ENCODE results near the gene CLSTN2.

The CLSTN2 gene

DNA sequence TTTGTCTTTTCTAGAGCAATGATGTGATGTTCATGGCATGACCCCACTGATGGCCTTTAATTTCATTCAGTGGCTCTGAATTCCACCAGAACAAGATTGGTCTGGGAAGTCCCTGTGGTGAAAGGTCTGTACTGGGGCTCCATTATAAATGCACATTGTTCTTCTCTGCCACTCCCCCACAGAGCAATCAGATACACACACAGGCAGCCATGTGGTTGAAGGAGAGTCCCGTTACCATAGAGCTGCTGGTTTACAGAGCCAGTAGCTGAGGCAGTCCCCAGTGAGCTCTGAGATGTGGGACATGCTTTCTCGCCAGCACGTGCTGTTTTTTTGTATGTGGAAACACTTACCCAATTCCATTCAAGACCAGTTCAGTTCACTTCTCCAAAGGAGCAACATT lies 570.2 kb downstream of the CLSTN2 start:
- DNase-seq (ENCODE audit: low spot score), result peak; percentile 5

DNA sequence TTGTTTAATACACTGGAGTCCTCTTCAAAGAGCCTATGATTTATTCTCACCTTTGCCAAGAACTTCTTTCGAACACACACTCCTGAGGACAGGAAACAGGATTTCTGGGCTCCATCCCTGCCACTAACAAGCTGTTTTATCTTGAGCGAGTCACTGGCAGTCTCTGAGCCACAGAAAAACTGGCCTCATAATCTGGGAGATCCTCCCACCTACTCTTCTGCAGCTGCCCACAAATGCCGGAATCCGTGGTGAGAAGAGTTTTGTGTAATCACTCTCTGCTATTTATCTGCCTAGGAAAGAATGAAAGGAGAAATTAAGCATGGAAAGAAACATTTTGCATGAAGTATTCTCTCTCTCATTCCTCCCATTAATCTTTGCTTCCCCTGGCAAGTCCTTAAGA lies 570.9 kb downstream of the CLSTN2 start:
- no peak for DNase-seq (ENCODE audit: low spot score)

DNA sequence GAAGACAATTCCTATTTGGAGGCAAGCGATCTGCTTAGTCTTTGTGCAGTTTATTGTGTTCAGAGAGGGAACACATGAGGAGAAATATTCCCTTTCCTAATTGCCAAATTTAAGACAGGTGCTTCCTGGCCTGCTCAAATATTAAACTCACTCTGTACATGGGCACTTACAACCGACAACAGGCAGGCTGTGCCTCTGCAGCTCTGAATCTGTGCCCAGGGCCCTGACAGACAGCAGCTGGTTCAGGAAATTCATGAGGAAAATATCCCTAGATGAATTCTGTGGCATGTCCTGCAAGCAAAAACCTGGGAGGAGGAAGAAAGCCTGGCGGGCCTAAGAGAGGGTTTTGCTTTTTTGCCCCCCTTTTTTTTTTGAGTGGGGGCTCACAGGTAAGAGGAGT lies 573.6 kb downstream of the CLSTN2 start:
- no peak for DNase-seq (ENCODE audit: low spot score)

DNA sequence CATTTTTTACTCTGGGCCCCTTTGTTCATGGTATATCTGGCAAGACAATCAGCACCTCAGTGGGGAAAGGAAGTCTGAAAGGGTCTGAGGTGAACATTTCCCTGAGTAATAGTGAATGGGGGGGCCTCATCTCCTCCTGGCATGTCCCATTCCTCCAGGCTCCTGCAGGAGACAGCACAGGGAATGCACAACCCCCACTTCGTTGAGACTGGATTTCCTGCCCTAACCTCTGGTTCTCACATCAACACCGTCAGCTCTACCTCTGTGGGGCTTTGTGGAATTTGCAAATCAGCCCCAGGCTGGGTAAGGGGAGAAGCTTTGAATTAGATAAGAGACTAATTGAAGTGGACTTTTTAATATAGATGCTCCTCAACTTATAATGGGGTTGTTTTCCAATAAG lies 574.5 kb downstream of the CLSTN2 start:
- no peak for DNase-seq (ENCODE audit: low spot score)

DNA sequence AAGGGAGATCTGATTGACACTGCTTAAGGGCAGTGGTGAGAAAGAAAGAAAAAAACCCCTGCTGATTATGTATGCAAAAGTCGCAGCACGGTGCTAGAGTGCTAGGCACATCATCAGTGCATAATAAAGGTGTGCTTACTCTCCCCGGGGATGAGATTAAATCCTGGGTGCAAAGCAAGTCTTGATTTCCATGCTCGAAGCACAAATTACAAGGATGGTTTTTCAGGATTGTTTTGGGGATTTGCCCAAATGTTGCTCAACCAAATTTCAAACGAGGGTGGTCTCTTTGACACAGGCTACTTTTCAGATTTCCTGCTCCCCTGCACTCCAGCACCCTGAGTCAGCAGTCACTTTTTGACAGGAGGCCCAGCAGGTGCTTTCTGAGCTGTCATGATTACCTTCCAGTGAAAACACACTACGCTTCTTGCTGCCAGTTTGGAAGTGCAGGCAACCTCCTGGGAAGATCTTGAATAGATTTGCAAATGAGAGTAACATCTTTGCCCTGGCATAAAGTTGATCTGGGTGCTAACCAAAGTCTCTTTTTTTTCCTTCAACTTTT lies 575.4 kb downstream of the CLSTN2 start:
- DNase-seq (ENCODE audit: low spot score), result no peak

DNA sequence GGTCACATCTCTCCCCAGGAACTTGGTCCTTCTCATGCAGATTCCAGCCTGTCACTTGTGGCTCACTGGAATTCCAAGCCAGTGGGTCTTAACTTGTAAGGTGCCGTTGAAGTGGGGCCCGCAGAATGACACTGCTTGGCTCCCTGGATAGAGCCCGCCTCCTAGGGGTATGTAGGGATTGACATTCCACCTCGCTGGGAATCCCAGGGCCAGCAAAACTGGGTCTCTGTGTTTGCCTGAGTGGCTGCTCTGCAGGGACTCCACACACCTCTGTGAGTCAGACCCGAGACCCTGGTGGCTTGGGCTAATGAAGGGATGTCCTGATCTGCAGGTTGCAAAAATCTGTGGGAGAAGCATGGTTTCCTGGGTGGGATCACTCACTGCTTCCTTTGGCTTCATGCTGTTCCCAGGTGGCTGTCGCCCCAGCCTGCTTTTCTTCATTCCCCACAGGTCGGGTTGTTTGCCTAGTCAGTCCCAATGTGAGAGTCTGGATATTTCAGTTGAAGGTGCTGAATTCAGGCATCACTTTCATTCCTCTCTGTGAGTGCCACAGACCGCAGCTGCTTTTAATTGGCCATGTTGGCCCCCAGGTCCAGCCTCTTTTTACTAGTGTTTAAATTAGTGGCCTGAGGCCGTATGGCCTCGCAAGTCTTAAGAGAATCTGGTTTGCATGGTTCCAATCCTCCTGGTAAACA lies 586.9 kb downstream of the CLSTN2 start:
- no peak for DNase-seq (ENCODE audit: low spot score)

DNA sequence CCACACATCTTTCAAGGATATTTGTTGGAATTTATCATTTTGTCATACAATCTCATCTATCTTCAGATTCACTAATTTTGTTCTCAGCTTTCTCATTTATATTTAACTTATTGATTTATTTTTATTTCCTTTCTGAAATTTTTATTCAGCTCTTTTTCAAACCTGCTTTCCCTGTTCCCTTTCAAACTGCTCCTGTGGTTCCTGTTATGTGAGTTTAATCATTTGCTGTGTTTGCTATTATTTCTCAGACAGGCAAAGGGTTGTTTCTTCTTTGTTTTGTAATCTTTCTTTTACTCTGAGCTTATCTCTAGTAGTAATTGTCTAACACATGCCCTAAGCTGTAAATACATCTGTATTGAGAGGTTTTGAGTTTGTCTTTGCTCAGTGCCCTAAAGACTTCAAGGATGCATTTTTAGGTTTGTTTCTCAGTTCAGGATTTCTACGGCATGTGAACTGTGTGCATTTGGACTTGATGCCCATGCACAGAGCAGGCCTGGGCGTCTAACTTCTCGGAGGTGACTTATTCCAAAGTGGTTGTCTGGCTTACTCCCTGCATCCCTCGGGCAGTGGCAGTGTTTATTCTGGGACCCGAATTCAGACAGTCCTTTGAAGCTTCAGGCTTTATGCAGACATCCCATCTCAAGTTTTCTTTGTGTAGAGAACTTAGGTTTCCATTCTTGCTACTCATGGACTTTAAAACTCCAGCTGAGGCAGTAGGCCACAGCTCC lies 587.8 kb downstream of the CLSTN2 start:
- no peak for DNase-seq (ENCODE audit: low spot score)

DNA sequence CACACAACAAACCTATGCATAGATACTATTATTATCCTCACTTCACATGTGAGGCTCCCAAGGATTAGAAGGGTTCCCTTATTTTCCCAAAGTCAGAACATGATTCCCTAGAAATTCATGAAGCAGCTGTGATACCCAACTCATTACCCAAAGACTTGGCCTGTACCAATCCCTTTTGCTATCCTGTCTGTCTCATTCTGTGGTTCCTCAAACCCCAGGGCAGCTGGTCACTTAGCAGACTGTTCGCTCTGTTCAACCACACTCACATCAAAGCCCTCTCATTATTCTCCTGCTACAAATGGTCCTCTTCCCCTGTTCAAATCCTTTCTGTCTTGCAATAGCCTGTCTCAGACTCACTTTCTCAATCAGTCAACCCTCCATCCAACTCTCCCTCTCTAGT lies 588.6 kb downstream of the CLSTN2 start:
- DNase-seq (ENCODE audit: low spot score), result no peak

DNA sequence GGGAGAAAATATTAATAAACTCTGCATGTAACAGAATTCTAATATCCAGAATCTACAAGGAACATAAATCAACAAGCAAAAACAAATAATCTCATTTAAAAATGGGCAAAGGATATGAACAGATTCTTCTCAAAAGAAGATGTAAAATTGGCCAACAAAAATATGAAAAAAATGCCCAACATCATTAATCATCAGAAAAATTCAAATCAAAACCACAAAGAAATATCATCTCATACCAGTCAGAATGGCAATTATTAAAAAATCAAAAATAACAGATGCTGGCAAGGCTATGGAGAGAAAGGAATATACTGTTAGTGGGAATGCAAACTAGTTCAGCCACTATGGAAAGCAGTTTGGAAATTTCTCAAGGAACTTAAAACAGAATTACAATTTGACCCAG lies 592.2 kb downstream of the CLSTN2 start:
- no peak for DNase-seq (ENCODE audit: low spot score)

DNA sequence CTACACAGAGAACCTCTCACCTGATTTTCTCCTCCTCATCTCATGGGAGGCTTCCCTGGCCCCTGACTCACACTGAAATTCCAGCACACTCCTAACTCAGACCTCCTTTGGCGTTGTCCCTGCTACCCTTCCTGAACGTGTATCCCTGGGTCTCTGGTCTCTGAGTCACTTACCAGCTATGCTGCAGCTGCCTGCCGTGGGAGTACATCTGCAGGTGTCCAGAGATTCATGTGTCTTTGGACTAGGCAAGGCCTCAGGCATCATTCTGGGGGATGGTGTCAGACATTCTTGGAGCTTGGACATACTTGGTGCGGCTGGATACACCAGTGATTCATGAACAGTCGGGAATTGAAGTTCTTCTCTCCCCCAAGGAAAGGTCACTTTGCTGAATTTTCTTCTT lies 594.1 kb downstream of the CLSTN2 start:
- DNase-seq (ENCODE audit: low spot score), result no peak

DNA sequence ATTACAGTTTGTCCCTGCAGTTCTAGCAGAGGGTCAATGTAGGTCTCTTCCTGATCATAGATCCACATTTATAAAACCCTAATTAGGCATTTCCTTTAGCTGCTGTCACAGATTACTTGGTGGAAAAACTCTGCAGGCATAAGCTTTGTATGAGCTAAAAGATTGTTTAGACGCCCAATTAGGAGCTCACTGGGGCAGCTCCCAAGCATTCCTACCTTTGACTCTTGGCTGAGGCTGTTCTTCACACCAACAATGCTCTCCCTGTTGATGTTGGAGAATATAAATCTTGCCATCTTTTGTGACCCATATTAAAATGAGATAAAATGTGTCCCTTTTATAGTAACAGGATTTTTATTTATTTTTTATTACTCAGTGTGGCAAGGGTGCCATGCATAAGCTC lies 594.6 kb downstream of the CLSTN2 start:
- no peak for DNase-seq (ENCODE audit: low spot score)

DNA sequence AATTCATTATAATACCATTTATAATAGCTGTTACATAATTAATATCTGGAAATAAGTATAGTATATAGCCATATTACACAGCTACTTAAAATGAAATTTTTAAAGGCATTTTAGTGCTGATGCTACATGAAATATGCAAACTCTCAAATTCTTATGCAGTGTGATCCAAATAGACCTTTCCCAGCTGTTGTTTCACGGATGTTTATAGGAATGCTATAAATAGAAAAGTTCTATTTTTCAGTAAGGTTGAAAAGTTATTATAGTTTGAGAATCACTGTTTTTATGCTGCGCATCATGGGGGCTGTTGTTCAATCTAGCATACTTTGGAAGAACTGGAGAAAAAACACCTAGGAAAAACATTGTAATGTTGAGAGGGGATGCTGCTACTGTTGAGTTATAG lies 595.1 kb downstream of the CLSTN2 start:
- DNase-seq (ENCODE audit: low spot score), result no peak

DNA sequence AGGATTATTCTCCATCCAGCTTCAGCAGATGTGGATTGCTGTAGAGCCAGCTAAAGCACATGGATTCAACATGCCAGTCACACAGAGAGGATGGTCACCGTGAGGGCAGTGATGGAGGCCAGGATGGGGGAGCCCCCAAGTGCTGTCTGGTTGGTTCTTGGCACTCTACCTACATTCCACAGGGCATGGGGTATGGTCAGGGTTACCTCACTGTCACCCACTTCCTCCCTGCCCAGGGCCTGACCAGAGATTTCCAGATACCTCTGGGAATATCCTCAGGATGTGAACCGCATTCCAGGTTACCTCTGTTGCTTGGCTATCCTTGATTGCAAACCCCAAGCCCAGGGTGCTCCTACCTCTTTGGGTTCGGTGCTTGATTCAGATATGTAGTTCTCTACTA lies 595.6 kb downstream of the CLSTN2 start:
- DNase-seq (ENCODE audit: low spot score), result no peak

DNA sequence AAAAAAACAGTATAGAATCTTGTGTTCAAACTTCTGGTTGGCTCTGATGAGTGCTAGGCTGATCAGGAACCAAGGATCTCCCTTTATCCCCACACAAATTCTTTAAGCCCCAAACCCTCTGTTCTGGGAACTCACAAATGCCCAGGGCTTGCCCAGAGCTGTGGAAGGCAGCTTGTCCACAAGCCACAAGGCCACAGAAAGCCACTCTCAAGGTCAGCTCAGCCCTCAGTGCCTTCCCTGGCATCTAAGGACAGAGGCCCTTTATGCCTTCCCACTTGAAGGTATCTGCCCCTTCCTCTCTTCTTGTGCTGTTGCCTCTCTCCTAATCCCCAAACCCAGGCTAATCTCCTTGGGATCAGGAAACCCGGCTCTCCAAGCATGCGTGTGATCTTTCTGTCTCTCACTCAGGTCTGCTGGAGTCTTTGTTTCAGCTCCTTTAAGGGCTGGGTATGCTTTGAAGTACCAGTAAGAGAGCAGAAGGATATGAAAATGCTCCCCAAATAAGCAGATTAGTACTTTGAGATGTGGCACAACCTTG lies 597.9 kb downstream of the CLSTN2 start:
- no peak for DNase-seq (ENCODE audit: low spot score)

DNA sequence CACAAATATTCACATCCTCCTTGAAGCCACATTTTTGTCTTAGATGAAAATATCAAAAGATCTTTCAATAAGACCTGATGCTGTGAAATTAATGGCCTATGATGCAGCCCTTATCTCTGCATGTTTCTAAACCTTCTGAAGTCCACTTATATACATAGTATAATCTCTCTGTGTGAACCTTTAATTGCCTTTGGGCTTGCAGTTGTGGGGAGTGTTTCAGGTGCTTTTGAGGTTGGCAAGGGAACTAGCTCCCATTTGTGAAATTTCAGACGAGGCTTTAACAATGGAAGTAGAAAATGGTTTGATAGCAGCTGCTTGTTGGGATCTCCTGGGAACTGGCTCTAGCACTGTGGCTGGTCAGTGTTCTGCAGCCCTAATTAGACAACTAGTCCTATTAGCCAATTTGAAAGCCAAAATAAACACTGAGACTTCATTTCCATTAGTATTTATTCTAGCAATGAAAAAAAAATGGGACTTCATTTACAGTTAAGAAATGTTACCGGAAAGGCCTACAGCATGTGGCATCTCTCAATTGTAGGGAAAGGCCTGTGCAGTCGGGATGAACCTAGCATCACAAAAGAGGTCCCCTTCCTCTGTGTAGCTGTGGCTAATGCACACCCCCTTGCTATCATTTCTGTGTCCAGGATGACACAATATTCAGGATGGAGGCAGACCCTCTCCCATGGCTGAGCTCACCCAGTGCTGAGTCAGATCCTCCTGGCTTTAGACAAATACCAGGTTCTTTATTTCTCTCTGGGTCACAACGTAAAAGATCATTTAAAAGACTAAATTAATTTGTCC lies 602.1 kb downstream of the CLSTN2 start:
- DNase-seq (ENCODE audit: low spot score), result no peak

DNA sequence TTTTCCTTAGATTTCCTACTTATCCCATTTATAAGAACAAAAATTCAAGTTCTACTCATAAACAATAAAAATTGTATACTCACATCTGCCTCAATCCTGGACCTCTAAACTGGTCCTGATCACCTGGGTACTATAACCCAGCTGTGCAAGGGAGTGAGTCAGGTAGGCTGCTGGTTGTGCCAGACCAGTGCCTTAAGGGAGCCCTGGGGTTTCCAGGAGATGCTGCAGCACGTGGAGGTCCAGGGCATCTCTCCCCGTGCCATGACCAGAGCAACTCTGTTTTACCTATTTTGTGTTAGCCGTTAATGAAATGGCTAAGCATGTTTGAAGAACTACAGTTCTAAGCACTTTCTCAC lies 602.7 kb downstream of the CLSTN2 start:
- DNase-seq (ENCODE audit: low spot score), result no peak

DNA sequence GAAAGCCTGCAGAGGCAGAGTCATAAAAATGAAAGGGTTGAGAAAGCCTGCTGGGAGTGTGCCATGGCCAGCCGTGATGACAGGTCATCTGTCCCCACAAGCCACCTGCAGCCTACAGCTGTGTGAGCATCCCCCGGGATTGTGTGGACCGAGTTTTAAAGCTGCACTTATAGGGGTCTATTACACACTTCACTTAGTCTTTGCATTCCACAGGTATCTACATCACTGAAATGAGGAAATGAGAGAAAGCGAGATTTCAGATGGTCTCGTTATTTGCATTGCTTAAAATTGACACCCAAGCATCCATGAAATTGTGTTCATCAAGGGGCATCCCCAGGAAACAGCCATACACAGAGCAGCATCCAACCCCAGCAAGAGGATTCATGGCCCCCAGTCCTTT lies 605.3 kb downstream of the CLSTN2 start:
- no peak for DNase-seq (ENCODE audit: low spot score)

DNA sequence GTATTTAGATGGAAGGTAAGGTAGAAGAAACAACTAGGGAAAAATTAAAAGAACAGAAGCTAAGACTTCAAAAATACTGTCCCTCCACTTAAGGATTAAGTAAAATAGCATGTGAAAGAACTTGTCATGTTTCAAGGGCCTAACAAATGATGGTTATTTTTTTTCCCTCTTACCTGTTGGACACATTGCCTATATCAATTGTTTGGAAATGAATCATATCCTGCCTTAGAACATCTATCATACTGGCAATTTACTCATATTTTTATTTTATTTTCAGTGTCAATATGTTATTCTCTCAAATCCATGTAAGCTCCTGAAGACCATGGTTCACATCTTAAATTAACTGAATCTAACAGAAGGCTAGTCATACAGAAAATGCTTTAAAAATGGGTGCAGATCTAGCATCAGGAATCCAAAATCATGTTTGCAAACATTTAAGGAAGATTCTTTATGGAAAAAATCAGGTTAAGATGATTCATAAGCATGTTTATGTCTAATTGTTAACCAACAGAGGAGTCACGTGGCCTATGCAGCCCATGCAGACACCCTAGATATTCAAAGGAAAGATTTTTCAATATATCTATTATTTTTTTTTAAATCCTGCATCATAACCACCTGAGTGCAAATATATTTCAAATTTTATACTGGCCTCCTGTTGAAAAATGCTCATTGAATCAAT lies 607.1 kb downstream of the CLSTN2 start:
- no peak for DNase-seq (ENCODE audit: low spot score)

DNA sequence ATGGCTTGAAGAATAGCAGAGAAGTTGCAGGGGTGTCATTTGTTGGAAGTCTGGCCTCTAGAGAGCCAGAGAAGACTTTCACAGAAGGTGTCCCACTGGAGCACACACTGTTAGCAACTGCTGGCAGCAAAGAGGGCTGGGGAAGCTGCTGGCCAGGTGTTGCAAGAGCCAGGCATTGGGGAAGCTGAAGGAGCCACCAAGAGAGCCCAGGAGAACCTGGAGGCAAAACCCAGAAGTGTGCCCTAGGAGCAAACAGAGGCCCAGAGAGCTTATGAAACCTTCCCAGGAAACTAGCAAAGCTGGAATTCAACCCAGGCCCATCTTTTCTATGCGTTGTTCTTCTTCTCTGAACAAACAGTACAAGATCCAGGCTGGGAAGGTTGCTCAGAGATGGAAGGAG lies 610.2 kb downstream of the CLSTN2 start:
- DNase-seq (ENCODE audit: low spot score), result no peak

DNA sequence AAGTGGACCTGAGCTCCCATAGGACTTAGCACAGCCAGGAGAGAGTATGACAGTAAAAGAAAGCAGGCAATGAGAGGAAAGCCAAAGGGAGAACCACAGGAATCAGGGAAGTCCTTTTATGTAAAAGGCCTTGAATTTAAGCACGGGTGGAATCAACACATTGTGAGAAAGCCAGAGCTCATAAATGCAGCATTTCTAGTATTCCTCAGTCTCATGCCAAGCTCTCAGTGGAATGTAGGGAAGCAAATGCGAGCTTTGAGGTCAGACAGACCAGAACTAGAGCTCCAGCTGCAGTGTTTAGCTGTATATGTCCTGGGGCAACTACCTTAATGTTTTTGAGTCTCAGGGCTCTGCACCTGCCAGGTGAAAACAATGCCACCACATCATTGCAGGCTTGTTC lies 610.8 kb downstream of the CLSTN2 start:
- DNase-seq (ENCODE audit: low spot score), result no peak

DNA sequence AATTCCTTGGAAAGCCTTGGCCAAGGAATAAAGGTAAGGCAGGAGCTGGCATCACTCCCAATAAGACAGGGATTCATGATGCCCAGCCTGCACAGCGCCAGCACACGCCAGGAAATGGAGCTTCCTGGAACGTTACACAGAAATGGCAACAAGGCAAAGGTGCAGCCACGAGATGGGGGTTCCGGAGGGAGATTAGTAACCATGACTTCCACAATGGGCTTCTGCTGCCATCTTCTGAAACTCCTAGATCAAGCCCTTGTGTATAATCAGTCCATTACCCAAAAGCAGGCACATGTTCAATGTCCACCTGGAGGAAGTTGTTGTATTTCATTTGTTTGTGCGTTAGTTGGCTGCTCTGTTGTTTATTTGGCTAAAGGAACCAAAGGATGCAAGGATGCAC lies 611.7 kb downstream of the CLSTN2 start:
- DNase-seq (ENCODE audit: low spot score), result no peak

DNA sequence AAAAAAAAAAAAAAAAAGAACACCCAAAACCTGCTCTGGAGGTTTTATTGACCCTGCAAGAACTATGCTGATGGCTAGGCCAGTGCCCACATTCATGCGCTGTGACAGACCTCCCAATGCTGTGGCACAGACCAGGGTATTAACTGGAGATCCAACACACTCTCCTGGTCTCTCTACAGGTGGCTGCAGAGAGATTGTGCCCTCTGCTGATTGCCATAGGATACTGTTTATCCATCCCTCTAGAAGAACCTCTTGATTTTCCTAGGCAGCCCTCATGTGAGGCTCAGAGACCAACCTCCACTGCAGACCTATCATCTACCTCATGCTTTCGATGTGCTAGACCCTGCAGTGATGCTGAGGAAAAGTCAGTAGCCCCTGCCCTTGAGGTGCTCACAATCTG lies 617.4 kb downstream of the CLSTN2 start:
- no peak for DNase-seq (ENCODE audit: low spot score)

Measured in AG20443 (cell line).